CD4-positive, alpha-beta T cell (primary cell): ENCODE results near the gene DNER. TPM values are rescaled to one million over a fixed set of nuclear protein-coding genes. Genes with fewer than 3 reads are reported as not detected.

ENCODE experiments used
- ATAC-seq: fragments of 200-7000 bp; cut with Tn5 transposase; one replicate; pipeline ENCODE4 v1.10.0; 2022; ENCODE audit warnings: mild to moderate bottlenecking; ENCODE audit not compliant: poor library complexity
- CTCF ChIA-PET: fragments of 350-600 bp; sonication (Branson Sonifier 250); formaldehyde crosslinking; loops from one replicate; lab custom pipeline; 2021; ENCODE audit warnings: antibody characterized with exemption, inconsistent platforms; lab: Charles Lee
- POLR2A ChIA-PET: fragments of 350-600 bp; sonication (Branson Sonifier 250); formaldehyde crosslinking; loops from one replicate; lab custom pipeline; 2021; ENCODE audit warnings: antibody characterized with exemption, inconsistent platforms; lab: Charles Lee
- DNase-seq, 14 experiments: peaks; one replicate each; pipeline ENCODE4 v3.0.0-alpha.2; 2013 to 2020; ENCODE audit warnings: mixed read lengths in 2 of 14
- H3K27ac ChIP-seq, 2 donors: one replicate each; pipeline versions ENCODE4 v1.5.1 to v1.7.0; 2013; ENCODE audit warnings: low read length in 2 of 2, low read depth in 1 of 2, mild to moderate bottlenecking in 1 of 2
- H3K27me3 ChIP-seq, 2 experiments: 1 replicate in 1 of 2; 2 replicates in 1 of 2; pipeline versions ENCODE4 v1.6.1 to v1.7.0; 2013; ENCODE audit warnings: low read length in 2 of 2, control low read depth in 1 of 2, mild to moderate bottlenecking in 1 of 2, moderate library complexity in 1 of 2; ENCODE audit not compliant: insufficient read depth in 2 of 2, control insufficient read depth in 1 of 2
- H3K36me3 ChIP-seq: one replicate; pipeline ENCODE4 v1.6.1; 2013; ENCODE audit warnings: low read length, control low read depth; ENCODE audit not compliant: insufficient read depth
- H3K4me1 ChIP-seq: one replicate; pipeline ENCODE4 v1.6.1; 2013; ENCODE audit warnings: low read length, control low read depth; ENCODE audit not compliant: insufficient read depth
- H3K4me3 ChIP-seq: one replicate; pipeline ENCODE4 v1.5.1; 2013; ENCODE audit warnings: mild to moderate bottlenecking, low read length, moderate library complexity
- H3K9me3 ChIP-seq, 2 experiments: 1 replicate in 1 of 2; 2 replicates in 1 of 2; pipeline versions ENCODE4 v1.6.1 to v1.7.0; 2013; ENCODE audit warnings: low read length in 2 of 2, mild to moderate bottlenecking in 2 of 2, control low read depth in 1 of 2, moderate library complexity in 1 of 2; ENCODE audit not compliant: control insufficient read depth in 1 of 2, insufficient read depth in 1 of 2
- H3K27ac Mint-ChIP-seq: one replicate; pipeline ENCODE4 v1.8.0; 2020; ENCODE audit warnings: mixed read lengths
- H3K27me3 Mint-ChIP-seq: one replicate; pipeline ENCODE4 v1.8.0; 2021; ENCODE audit warnings: mixed read lengths
- H3K36me3 Mint-ChIP-seq: one replicate; pipeline ENCODE4 v1.8.0; 2021; ENCODE audit warnings: low read depth, mixed read lengths
- H3K4me1 Mint-ChIP-seq: one replicate; pipeline ENCODE4 v1.8.0; 2021; ENCODE audit warnings: low read depth, mixed read lengths
- H3K4me3 Mint-ChIP-seq: one replicate; pipeline ENCODE4 v1.8.0; 2020; ENCODE audit warnings: mild to moderate bottlenecking, mixed read lengths
- H3K9me3 Mint-ChIP-seq: one replicate; pipeline ENCODE4 v1.8.0; 2020; ENCODE audit warnings: mixed read lengths
- intact Hi-C, 2 experiments: fragments of 100-400 bp; cut with DNase I in 1 of 2; cut with micrococcal nuclease in 1 of 2; formaldehyde crosslinking; loops; one replicate each; pipeline versions ENCODE4 v1.15.1 to v1.9.0; 2023 to 2025; cut with DNase I, micrococcal nuclease
- total RNA-seq, 174 experiments: library from RNA in 2 of 174; stranded (reverse) in 2 of 174; gene quantifications; one replicate each; pipeline ENCODE4 v1.2.3 and lab custom pipeline; 2021 to 2026
- TF ChIP-seq, protein P1 (sequence below): fragments of 200-600 bp; IDR thresholded peaks from one replicate; pipeline ENCODE4 v1.8.0; 2022; ENCODE audit warnings: antibody characterized with exemption, mild to moderate bottlenecking

DNER gene
- total RNA-seq, 2 experiments from 2014 or later = not detected

DNA sequence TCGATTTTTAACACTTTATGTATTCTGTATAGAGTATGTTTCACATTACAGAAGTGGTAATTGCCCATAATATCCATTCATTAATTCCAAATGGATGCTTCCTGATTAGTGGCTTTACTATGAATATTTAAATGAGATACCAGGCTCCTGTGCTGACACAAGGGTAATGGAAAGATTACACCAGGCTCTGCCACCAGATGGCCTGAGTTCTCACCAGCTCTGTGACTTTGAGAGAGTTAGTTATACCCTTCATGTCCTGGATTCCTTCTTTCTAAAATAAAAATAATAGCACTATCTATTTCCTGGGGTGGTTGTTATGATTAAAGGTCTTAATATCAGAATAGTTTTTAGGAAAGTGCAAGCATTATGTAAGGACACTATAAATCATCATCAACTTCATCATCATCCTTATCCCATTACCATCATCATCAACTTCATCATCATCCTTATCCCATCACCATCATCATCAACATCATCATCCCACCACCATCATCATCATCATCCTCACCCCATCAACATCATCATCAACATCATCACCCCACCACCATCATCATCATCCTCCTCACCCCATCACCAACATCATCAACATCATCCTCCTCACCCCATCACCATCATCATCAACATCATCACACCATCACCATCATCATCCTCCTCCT lies 151.8 kb downstream of the DNER start:
- DNase-seq (no peak), ATAC-seq (no peak)
- no peaks in the 10 kb centered on the region for H3K27me3 ChIP-seq
- no peaks in the 10 kb centered on the region for H3K36me3 ChIP-seq
- no peaks in the 10 kb centered on the region for H3K4me1 ChIP-seq
- intact Hi-C loops = no loop called here
- Mint-ChIP-seq H3K27ac (no peak overlapping the region), H3K27me3 (peaks cover 6% of the 10 kb centered on the region), H3K36me3 (no peaks in the 10 kb centered on the region), H3K4me1 (no peaks in the 10 kb centered on the region), H3K9me3 (no peaks in the 10 kb centered on the region), H3K4me3 (no peak overlapping the region)
- H3K27ac ChIP-seq = no peak overlapping the region
- H3K4me3 ChIP-seq = no peak overlapping the region
- H3K9me3 ChIP-seq = no peaks in the 10 kb centered on the region
- CTCF ChIA-PET = no interaction called here
- POLR2A ChIA-PET = no interaction called here
- TF ChIP-seq, protein P1, sequence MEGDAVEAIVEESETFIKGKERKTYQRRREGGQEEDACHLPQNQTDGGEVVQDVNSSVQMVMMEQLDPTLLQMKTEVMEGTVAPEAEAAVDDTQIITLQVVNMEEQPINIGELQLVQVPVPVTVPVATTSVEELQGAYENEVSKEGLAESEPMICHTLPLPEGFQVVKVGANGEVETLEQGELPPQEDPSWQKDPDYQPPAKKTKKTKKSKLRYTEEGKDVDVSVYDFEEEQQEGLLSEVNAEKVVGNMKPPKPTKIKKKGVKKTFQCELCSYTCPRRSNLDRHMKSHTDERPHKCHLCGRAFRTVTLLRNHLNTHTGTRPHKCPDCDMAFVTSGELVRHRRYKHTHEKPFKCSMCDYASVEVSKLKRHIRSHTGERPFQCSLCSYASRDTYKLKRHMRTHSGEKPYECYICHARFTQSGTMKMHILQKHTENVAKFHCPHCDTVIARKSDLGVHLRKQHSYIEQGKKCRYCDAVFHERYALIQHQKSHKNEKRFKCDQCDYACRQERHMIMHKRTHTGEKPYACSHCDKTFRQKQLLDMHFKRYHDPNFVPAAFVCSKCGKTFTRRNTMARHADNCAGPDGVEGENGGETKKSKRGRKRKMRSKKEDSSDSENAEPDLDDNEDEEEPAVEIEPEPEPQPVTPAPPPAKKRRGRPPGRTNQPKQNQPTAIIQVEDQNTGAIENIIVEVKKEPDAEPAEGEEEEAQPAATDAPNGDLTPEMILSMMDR = no peak

DNA sequence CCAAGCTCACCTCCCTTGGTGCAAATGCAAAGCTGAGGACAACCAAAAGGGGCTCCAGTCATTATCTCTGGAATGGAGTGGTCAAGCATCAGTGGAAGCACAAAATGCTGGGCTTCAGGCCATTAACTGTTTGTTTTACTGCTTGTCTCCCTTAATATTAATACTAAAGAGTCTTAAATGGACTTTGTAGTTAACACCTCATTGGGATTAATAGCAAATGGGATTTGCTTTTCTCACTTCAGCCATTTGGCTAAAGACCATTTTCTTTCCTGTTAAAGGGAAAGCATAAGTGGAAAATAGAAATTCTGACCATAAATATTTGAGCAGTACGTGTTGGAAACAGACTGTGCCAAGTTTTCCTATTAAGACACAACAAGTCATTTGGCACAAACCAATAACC lies 154.4 kb downstream of the DNER start:
- intact Hi-C loops = no loop called here
- H3K27me3 ChIP-seq = no peaks in the 10 kb centered on the region

DNA sequence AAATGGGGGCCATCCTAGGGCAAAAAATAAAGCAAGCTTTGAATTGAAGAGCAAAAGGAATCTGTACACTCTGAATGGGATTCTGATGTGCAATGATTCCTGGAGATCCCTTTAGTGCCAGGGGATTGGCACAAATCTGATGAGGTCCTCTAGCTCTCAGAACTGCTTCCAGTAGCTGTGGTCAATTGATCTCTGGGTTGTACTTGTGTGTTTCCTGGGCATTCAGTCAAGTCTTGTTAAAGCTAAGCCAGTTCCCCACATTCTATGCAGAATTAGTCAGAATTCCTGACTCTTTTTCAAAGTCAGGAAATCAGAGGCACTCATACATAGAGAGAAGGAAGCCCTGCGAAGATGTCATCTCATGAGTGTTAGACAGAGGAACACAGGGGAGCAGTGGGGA lies 161.3 kb downstream of the DNER start:
- no peak for DNase-seq
- no peaks in the 10 kb centered on the region for H3K4me1 Mint-ChIP-seq
- ChIA-PET CTCF (no interaction called here), POLR2A (no interaction called here)
- Histone ChIP-seq H3K27ac (no peak overlapping the region), H3K4me3 (no peak overlapping the region), H3K4me1 (no peaks in the 10 kb centered on the region), H3K36me3 (no peaks in the 10 kb centered on the region), H3K9me3 (no peaks in the 10 kb centered on the region), H3K27me3 (no peaks in the 10 kb centered on the region)
- TF ChIP-seq, protein P1 = no peak
- ATAC-seq = no peak
- intact Hi-C loops = no loop called here
- peaks cover 12% of the 10 kb centered on the region for H3K27me3 Mint-ChIP-seq
- H3K9me3 Mint-ChIP-seq = no peaks in the 10 kb centered on the region
- no peaks in the 10 kb centered on the region for H3K36me3 Mint-ChIP-seq
- no peak overlapping the region for H3K27ac Mint-ChIP-seq
- H3K4me3 Mint-ChIP-seq = no peak overlapping the region

More for the DNA sequence above, 154.4 kb downstream of the DNER start:
- peaks cover 5% of the 10 kb centered on the region for H3K27me3 Mint-ChIP-seq
- H3K27ac ChIP-seq = no peak overlapping the region
- H3K4me1 Mint-ChIP-seq = no peaks in the 10 kb centered on the region
- H3K27ac Mint-ChIP-seq = no peak overlapping the region
- no peaks in the 10 kb centered on the region for H3K9me3 ChIP-seq
- no peak overlapping the region for H3K4me3 ChIP-seq
- no peaks in the 10 kb centered on the region for H3K9me3 Mint-ChIP-seq
- TF ChIP-seq, protein P1 = no peak
- H3K4me1 ChIP-seq = no peaks in the 10 kb centered on the region
- no peak overlapping the region for H3K4me3 Mint-ChIP-seq
- H3K36me3 ChIP-seq = no peaks in the 10 kb centered on the region
- POLR2A ChIA-PET = no interaction called here
- H3K36me3 Mint-ChIP-seq = no peaks in the 10 kb centered on the region
- CTCF ChIA-PET = no interaction called here
- ATAC-seq (no peak), DNase-seq (no peak)
